Measurements from ENCODE around the gene FCHSD1.

DNA sequence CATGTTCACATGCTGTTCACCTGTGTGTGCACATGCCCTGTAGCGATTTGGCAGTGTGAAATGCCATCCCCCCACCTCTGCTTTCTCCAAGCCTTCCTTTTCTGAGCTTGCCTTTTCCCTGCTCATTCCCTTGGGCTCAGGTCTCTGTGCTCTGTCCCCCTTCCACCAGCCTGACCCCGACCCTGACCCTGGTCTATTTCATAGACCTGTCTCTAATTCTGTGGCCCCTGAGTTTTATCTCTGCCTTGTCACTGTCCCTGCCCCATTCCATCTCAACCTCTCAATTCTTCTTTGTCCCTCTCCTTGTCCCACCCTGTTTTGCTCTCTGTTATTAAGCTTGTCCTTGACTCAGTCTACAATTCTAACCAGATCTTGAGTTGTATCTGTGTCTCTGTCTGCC is 30.1 kb upstream of the FCHSD1 start:
- TF ChIP-seq POLR2A (IDR thresholded peaks at IDR 0.05; ENCODE audit: low read depth, low read length), result peak; percentile 36
- TF ChIP-seq, protein P1, sequence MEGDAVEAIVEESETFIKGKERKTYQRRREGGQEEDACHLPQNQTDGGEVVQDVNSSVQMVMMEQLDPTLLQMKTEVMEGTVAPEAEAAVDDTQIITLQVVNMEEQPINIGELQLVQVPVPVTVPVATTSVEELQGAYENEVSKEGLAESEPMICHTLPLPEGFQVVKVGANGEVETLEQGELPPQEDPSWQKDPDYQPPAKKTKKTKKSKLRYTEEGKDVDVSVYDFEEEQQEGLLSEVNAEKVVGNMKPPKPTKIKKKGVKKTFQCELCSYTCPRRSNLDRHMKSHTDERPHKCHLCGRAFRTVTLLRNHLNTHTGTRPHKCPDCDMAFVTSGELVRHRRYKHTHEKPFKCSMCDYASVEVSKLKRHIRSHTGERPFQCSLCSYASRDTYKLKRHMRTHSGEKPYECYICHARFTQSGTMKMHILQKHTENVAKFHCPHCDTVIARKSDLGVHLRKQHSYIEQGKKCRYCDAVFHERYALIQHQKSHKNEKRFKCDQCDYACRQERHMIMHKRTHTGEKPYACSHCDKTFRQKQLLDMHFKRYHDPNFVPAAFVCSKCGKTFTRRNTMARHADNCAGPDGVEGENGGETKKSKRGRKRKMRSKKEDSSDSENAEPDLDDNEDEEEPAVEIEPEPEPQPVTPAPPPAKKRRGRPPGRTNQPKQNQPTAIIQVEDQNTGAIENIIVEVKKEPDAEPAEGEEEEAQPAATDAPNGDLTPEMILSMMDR (IDR thresholded peaks at IDR 0.05; ENCODE audit: extremely low read depth in 1 of 2, insufficient read depth in 1 of 2, low read depth in 1 of 2, low read length in 2 of 2), result no peak

All from endothelial cell of umbilical vein (primary cell).